SK-N-MC (cell line): ENCODE measurements around the gene FBXL20.

ENCODE experiments used
- EZH2 ChIP-seq: fragments of 200-600 bp; sonication (generic); IDR thresholded peaks from one replicate; pipeline ENCODE4 v1.6.1; 2017; ENCODE audit warnings: antibody characterized with exemption
- POLR2AphosphoS5 ChIP-seq: IDR thresholded peaks from 2 replicates; pipeline ENCODE4 v1.6.1; 2012; ENCODE audit warnings: mild to moderate bottlenecking, low read depth, low read length, borderline replicate concordance

GRCh38 chr17:39365872-39366271 lies 35.6 kb downstream of the FBXL20 start:
- TF ChIP-seq EZH2 (no peak), POLR2AphosphoS5 (no peak)
